HepG2 (cell line): Measurements from ENCODE around the gene NDUFS2. TPM values are rescaled to one million over a fixed set of nuclear protein-coding genes. Genes with fewer than 3 reads are reported as not detected.

Experiments used
- ATAC-seq: fragments of 200-7000 bp; cut with Tn5 transposase; 3 replicates; pipeline ENCODE4 v1.9.1; 2020; ENCODE audit warnings: mild to moderate bottlenecking, moderate library complexity
- BruUV-seq: library from RNA; stranded (reverse); fragments of 400-500 nt; replicated peaks from 2 replicates; lab custom pipeline; 2021; lab: Mats Ljungman, UMichigan
- CTCF ChIA-PET: fragments of 300-600 bp; formaldehyde crosslinking; extraction: SDS; loops from one replicate; lab custom pipeline; 2021; ENCODE audit warnings: low total read pairs, inconsistent platforms, low intra/inter-chr PET ratio; lab: Yijun Ruan, JAX
- POLR2A ChIA-PET: fragments of 350-600 bp; sonication (Branson Sonifier 250); formaldehyde crosslinking; loops from one replicate; lab custom pipeline; 2020; ENCODE audit warnings: antibody characterized with exemption, inconsistent platforms; lab: Yijun Ruan, JAX
- DNase-seq: peaks from one replicate; pipeline ENCODE4 v3.0.0-alpha.2; 2015; ENCODE audit warnings: low spot score
- FAIRE-seq: peaks from 3 replicates; lab custom pipeline; 2011; peaks lifted over from hg19 to GRCh38; lab: Jason Lieb, UNC
- H2AFZ ChIP-seq: one replicate; pipeline ENCODE4 v1.6.1; 2011; ENCODE audit warnings: low read length, inconsistent platforms
- H3K27ac ChIP-seq: fragments of 300-600 bp; 3 replicates; pipeline ENCODE4 v1.8.0; 2011; ENCODE audit warnings: mixed run types, mild to moderate bottlenecking, mixed read lengths, low read length, inconsistent platforms; ENCODE audit not compliant: insufficient read depth; ENCODE audit errors: extremely low read length
- H3K27me3 ChIP-seq, 2 experiments: fragments of 200-600 bp in 1 of 2; 2 replicates in 1 of 2; 3 replicates in 1 of 2; pipeline versions ENCODE4 v1.6.0 to v1.8.0; 2011; ENCODE audit warnings: low read length in 2 of 2, mild to moderate bottlenecking in 2 of 2, moderate library complexity in 2 of 2, inconsistent platforms in 1 of 2; ENCODE audit not compliant: insufficient read depth in 2 of 2, control insufficient read depth in 1 of 2
- H3K36me3 ChIP-seq, 2 experiments: fragments of 200-600 bp in 1 of 2; replicated peaks in 1 of 2; 2 replicates in 1 of 2; 3 replicates in 1 of 2; pipeline versions ENCODE4 v1.5.1 to v1.8.0; 2011; ENCODE audit warnings: low read length in 2 of 2, inconsistent platforms in 1 of 2; ENCODE audit not compliant: insufficient read depth in 2 of 2, control insufficient read depth in 1 of 2
- H3K4me1 ChIP-seq: 2 replicates; pipeline ENCODE4 v1.5.1; 2012; ENCODE audit warnings: low read length, inconsistent platforms; ENCODE audit not compliant: insufficient read depth
- H3K4me2 ChIP-seq: 2 replicates; pipeline ENCODE4 v1.6.0; 2011; ENCODE audit warnings: low read depth, low read length, inconsistent platforms
- H3K4me3 ChIP-seq, 3 experiments: fragments of 200-600 bp in 1 of 3; sonication (generic), shearing (Covaris generic) in 1 of 3; replicated peaks in 1 of 3; 2 replicates each; pipeline ENCODE4 v1.5.1; 2011 to 2016; ENCODE audit warnings: low read length in 3 of 3, inconsistent platforms in 2 of 3, low read depth in 2 of 3, mild to moderate bottlenecking in 2 of 3, control low read depth in 1 of 3, mixed read lengths in 1 of 3; ENCODE audit not compliant: insufficient read depth in 1 of 3
- H3K79me2 ChIP-seq: one replicate; pipeline ENCODE4 v1.6.1; 2011; ENCODE audit warnings: low read length, inconsistent platforms; ENCODE audit not compliant: insufficient read depth
- H3K9ac ChIP-seq: 2 replicates; pipeline ENCODE4 v1.6.0; 2011; ENCODE audit warnings: mild to moderate bottlenecking, low read depth, low read length, inconsistent platforms; ENCODE audit not compliant: insufficient read depth
- H3K9me3 ChIP-seq: 2 replicates; pipeline ENCODE4 v1.5.1; 2012; ENCODE audit warnings: mild to moderate bottlenecking, low read length
- H4K20me1 ChIP-seq: 2 replicates; pipeline ENCODE4 v1.6.0; 2011; ENCODE audit warnings: inconsistent platforms, mild to moderate bottlenecking, low read length, moderate library complexity; ENCODE audit not compliant: insufficient read depth
- ELF1 ChIP-seq: sonication (generic); formaldehyde crosslinking; IDR thresholded peaks from 2 replicates; pipeline ENCODE4 v1.4.0; 2020; ENCODE audit warnings: missing genetic modification reagents
- HMG20A ChIP-seq: IDR thresholded peaks from 2 replicates; pipeline ENCODE4 v1.6.1; 2016; ENCODE audit warnings: borderline replicate concordance
- HNF4G ChIP-seq, 2 experiments: sonication (generic) in 1 of 2; formaldehyde crosslinking in 1 of 2; IDR thresholded peaks; 2 replicates each; pipeline versions ENCODE4 v1.4.0 to v1.6.1; 2011 to 2020; ENCODE audit warnings: borderline replicate concordance in 2 of 2, low read depth in 2 of 2, mild to moderate bottlenecking in 2 of 2, low read length in 1 of 2, missing genetic modification reagents in 1 of 2, moderate library complexity in 1 of 2
- KAT7 ChIP-seq: IDR thresholded peaks from 2 replicates; pipeline ENCODE4 v1.6.1; 2018; ENCODE audit warnings: borderline replicate concordance, missing compliant biosample characterization
- KDM4B ChIP-seq: sonication (generic); formaldehyde crosslinking; IDR thresholded peaks from 2 replicates; pipeline ENCODE4 v1.4.0; 2020; ENCODE audit warnings: missing genetic modification reagents
- RARA ChIP-seq: IDR thresholded peaks from 2 replicates; pipeline ENCODE4 v1.6.1; 2016; ENCODE audit warnings: missing genetic modification reagents, missing compliant biosample characterization
- SMYD3 ChIP-seq: sonication (generic); formaldehyde crosslinking; IDR thresholded peaks from 2 replicates; pipeline ENCODE4 v1.8.1; 2023; ENCODE audit warnings: mild to moderate bottlenecking, missing genetic modification reagents
- SOX13 ChIP-seq, 3 experiments: fragments of 450-650 bp in 1 of 3; sonication (generic) in 1 of 3; formaldehyde crosslinking in 1 of 3; IDR thresholded peaks in 2 of 3; conservative IDR thresholded peaks in 1 of 3; 2 replicates each; pipeline versions ENCODE4 v1.5.0 to v1.6.1; 2016 to 2020; ENCODE audit warnings: antibody characterized with exemption in 1 of 3, mild to moderate bottlenecking in 1 of 3, missing compliant biosample characterization in 1 of 3, missing genetic modification reagents in 1 of 3, moderate library complexity in 1 of 3
- TCF7 ChIP-seq: sonication (generic); IDR thresholded peaks from 2 replicates; pipeline ENCODE4 v1.6.1; 2016; ENCODE audit warnings: antibody characterized with exemption, low read depth
- ZBTB8A ChIP-seq: sonication (generic); formaldehyde crosslinking; IDR thresholded peaks from 2 replicates; pipeline ENCODE4 v1.4.0; 2020; ENCODE audit warnings: mild to moderate bottlenecking, low read depth, missing genetic modification reagents, borderline replicate concordance
- ZNF225 ChIP-seq: sonication (generic); formaldehyde crosslinking; IDR thresholded peaks from 2 replicates; pipeline ENCODE4 v1.4.0; 2020; ENCODE audit warnings: mild to moderate bottlenecking, missing genetic modification reagents
- WGBS: methylation state at CpG from one replicate; pipeline ENCODE4 v1.1.6; 2017; ENCODE audit warnings: low lambda C conversion rate; 5-methylcytosine and 5-hydroxymethylcytosine counted together
- in situ Hi-C: cut with HindIII; loops from 2 replicates; pipeline ENCODE4 v1.10.0; 2017; ENCODE audit warnings: low pct_unique_long_range_greater_than_20kb; ENCODE audit not compliant: extremely low pct_ligation_motif_present
- intact Hi-C: fragments of 100-400 bp; cut with micrococcal nuclease; formaldehyde crosslinking; loops from one replicate; pipeline ENCODE4 v1.10.0; 2022; ENCODE audit not compliant: unreplicated experiment
- polyA plus RNA-seq, 8 experiments: library from polyadenylated mRNA; depleted of rRNA in 3 of 8; stranded (reverse) in 7 of 8; unstranded in 1 of 8; fragments of >200 nt; fragmentation: Illumina TruSeq in 4 of 8; extraction: Trizol in 4 of 8; gene quantifications; 2 replicates each; pipeline versions ENCODE4 v1.2.1 to v1.2.3, GENCODE V29; 2011 to 2016; ENCODE audit warnings: low read depth in 4 of 8, missing spikeins in 1 of 8, mixed read lengths in 1 of 8; ENCODE audit not compliant: insufficient read depth in 1 of 8
- total RNA-seq, 5 experiments: library from RNA; depleted of rRNA; stranded (reverse); fragments of >200 nt; fragmentation: Illumina TruSeq; extraction: Trizol; gene quantifications; 2 replicates each; pipeline ENCODE4 v1.2.3, GENCODE V29; 2016; ENCODE audit warnings: low read depth in 1 of 5

Gene NDUFS2
- total and polyA plus RNA-seq, 2 of the 13 experiments (the other 11 are each of a cell fraction or from before 2014, with no cell fraction given): 89.9 to 118 TPM

GRCh38 chr1:161233102-161233501, 30.9 kb downstream of the NDUFS2 start:
- H3K4me2 ChIP-seq: no peak overlapping the region
- no peak overlapping the region for H3K9ac ChIP-seq
- H3K4me1 ChIP-seq: peaks cover 37% of the 10 kb centered on the region
- BruUV-seq: no TSS peak
- no peak overlapping the region for H2AFZ ChIP-seq
- no peak for DNase-seq
- ChIA-PET CTCF (no interaction called here), POLR2A (no interaction called here)
- H3K9me3 ChIP-seq: no peaks in the 10 kb centered on the region
- no peak overlapping the region for H3K27ac ChIP-seq
- no peaks in the 10 kb centered on the region for H4K20me1 ChIP-seq
- in situ Hi-C loops (no loop called here), intact Hi-C loops (no loop called here)
- 86% methylated on average over 9 of the region's 9 CpGs for WGBS
- peaks cover 12 to 31% of the 10 kb centered on the region in 2 experiments; a peak in 4 of 5 replicates for H3K36me3 ChIP-seq
- TF ChIP-seq KDM4B (CRISPR knock-in tag) (no peak), SOX13 (IDR thresholded peaks at IDR 0.05) (no peak), SOX13 (CRISPR knock-in tag; conservative IDR thresholded peaks at IDR 0.05 in 1 of 2, IDR thresholded peaks at IDR 0.05 in 1 of 2) (no peak), ELF1 (CRISPR knock-in tag) (no peak), RARA (no peak), ZBTB8A (CRISPR knock-in tag) (no peak), SMYD3 (CRISPR knock-in tag) (no peak), HMG20A (CRISPR knock-in tag) (no peak), KAT7 (no peak), TCF7 (no peak), HNF4G (IDR thresholded peaks at IDR 0.05; ENCODE audit: borderline replicate concordance, low read depth, low read length) (no peak), HNF4G (CRISPR knock-in tag; IDR thresholded peaks at IDR 0.05; ENCODE audit: borderline replicate concordance, low read depth) (no peak), ZNF225 (CRISPR knock-in tag) (no peak)
- H3K4me3 ChIP-seq: no peak overlapping the region
- no peak for FAIRE-seq
- H3K27me3 ChIP-seq: no peaks in the 10 kb centered on the region
- no peak for ATAC-seq
- no peaks in the 10 kb centered on the region for H3K79me2 ChIP-seq
